HT-29 (cell line): ENCODE measurements around the gene CA9. TPM values are rescaled to one million over a fixed set of nuclear protein-coding genes. Genes with fewer than 3 reads are reported as not detected.
"Not testable (repeated sequence)": the region's sequence is repeated elsewhere in the genome, so short reads cannot be mapped to it uniquely, and the experiment has no call there.

Source experiments
- DNase-seq: peaks from one replicate; pipeline ENCODE4 v3.0.0-alpha.2; 2015; ENCODE audit warnings: low spot score
- total RNA-seq: library from RNA; depleted of rRNA; stranded (reverse); fragments of >200 nt; shearing (Covaris generic); gene quantifications from 2 replicates; pipeline ENCODE4 v1.2.3, GENCODE V29; 2014; rRNA removed

The CA9 gene
- 82.8 and 95.4 TPM in 2 replicates for total RNA-seq

- peak; percentile 66 for DNase-seq
Observed at GRCh38 chr9:35673132-35674024, at the start of gene CA9. TSS of gene CA9 (plus strand) at chr9:35673928. CDS start at chr9:35673960, 32 bp downstream.

- DNase-seq: no peak
Observed at GRCh38 chr9:35627575-35627974, 46.2 kb upstream of the CA9 start.

DNA sequence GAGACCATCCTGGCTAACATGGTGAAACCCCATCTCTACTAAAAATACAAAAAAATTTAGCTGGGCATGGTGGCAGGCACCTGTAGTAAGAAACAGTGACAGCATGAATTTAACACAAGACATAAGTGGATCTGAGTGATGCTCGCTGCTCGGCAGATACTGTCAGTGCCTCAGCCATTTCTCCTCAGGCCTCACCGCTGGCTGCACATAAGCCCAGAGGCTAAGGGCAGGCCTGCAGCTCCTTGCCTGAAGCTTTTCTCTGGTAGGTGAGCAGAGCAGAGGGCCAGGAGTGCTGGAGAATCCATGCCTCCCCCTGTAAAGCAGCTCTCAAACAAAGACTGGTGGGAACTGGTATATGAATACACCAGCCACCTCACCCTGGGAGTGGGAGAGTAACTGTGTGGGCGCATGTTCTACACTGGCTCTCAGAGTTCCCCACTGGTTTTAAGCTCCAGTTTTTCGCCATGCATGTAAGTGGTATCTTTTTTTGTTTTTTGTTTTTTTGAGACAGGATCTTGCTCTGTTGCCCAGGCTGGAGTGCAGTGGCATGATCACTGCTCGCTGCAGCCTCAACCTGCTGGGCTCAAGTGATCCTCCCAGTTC is 45.2 kb upstream of the CA9 start:
- no peak for DNase-seq

GRCh38 chr9:35629597-35629996 is 44.1 kb upstream of the CA9 start:
- DNase-seq: no peak

- no peak for DNase-seq
Observed at GRCh38 chr9:35635730-35636129, 38.0 kb upstream of the CA9 start.

GRCh38 chr9:35636135-35636876 is 37.4 kb upstream of the CA9 start:
- no peak for DNase-seq

GRCh38 chr9:35636877-35637246 is 36.9 kb upstream of the CA9 start:
- not testable (repeated sequence) for DNase-seq

- not testable (repeated sequence) for DNase-seq
Observed at GRCh38 chr9:35637427-35637955, 36.2 kb upstream of the CA9 start.

GRCh38 chr9:35638751-35639150 is 35.0 kb upstream of the CA9 start:
- DNase-seq: not testable (repeated sequence)

DNA sequence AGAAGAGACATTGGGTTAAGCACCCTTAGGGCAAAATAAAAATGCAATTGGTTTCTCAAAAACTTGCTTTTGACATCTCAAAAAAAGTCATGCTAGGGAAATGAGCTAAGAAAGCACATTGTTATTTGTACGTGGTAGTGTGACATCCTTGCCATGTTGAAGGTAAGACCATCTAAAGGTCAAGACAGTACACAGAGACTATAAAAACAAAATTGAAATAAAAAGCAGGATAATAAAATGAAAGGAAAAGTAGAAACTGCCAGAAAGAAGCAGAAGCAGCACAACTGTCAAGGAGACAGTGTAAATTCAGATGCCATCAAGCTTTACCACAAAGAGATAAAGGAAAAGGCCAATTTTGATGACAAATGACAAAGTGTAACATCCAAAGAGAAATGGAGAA is 34.5 kb upstream of the CA9 start:
- not testable (repeated sequence) for DNase-seq

GRCh38 chr9:35639631-35640030 is 34.1 kb upstream of the CA9 start:
- no peak for DNase-seq

- DNase-seq: not testable (repeated sequence)
Observed at GRCh38 chr9:35640431-35640830, 33.3 kb upstream of the CA9 start.

- DNase-seq: not testable (repeated sequence)
Observed at GRCh38 chr9:35641478-35641877, 32.2 kb upstream of the CA9 start.

GRCh38 chr9:35643046-35643445 is 30.7 kb upstream of the CA9 start:
- no peak for DNase-seq

GRCh38 chr9:35645736-35646135 is 28.0 kb upstream of the CA9 start:
- DNase-seq: not testable (repeated sequence)

DNA sequence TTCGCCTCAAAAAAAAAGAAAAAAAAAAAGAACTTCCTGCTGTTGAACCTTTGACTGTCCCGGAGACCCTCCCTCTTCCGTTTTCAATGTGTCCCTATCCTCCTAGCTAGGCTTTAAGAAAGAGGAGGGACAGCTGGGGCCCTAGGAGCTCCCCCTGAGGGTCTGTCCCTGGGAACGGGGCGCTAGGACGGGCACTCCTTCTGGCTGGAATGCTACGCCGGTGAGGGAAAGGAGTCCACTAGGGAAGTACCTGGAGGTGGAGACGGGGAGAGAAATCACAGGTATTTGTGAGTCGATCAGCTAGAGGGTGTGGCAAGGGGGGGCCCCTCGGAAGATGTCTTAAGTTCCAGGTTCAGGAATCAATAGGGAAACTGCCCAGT is 27.6 kb upstream of the CA9 start:
- DNase-seq: peak; percentile 67

GRCh38 chr9:35646533-35647265 is 27.0 kb upstream of the CA9 start:
- DNase-seq: peak; percentile 95

- DNase-seq: no peak
Observed at GRCh38 chr9:35649431-35650340, 24.0 kb upstream of the CA9 start.

- no peak for DNase-seq
Observed at GRCh38 chr9:35650341-35651158, 23.2 kb upstream of the CA9 start, which contains the start of gene SIT1. TSS of gene SIT1 (minus strand) at chr9:35650931. CDS start at chr9:35650853, 78 bp downstream.
